Measurements from ENCODE around the gene MUC2. TPM values are rescaled to one million over a fixed set of nuclear protein-coding genes. Genes with fewer than 3 reads are reported as not detected.

MUC2 gene
- total RNA-seq, 1 donor from 2014 or later = not detected

GRCh38 chr11:1084561-1085439 is 10.1 kb downstream of the MUC2 start:
- no peaks in the 10 kb centered on the region for H3K4me1 Mint-ChIP-seq (ENCODE audit: unreplicated experiment)
- no peak overlapping the region for H3K27ac Mint-ChIP-seq (ENCODE audit: unreplicated experiment)
- no peaks in the 10 kb centered on the region for H3K36me3 Mint-ChIP-seq (ENCODE audit: low read depth, unreplicated experiment)
- no peaks in the 10 kb centered on the region for H3K9me3 Mint-ChIP-seq (ENCODE audit: unreplicated experiment)
- DNase-seq (ENCODE audit: low spot score) = no peak
- no peak for TF ChIP-seq CTCF (IDR thresholded peaks at IDR 0.05; ENCODE audit: unreplicated experiment)
- H3K4me3 Mint-ChIP-seq (ENCODE audit: unreplicated experiment) = no peak overlapping the region
- H3K27me3 Mint-ChIP-seq (ENCODE audit: unreplicated experiment) = peaks cover 2% of the 10 kb centered on the region

- Mint-ChIP-seq H3K9me3 (ENCODE audit: unreplicated experiment) (no peaks in the 10 kb centered on the region), H3K36me3 (ENCODE audit: low read depth, unreplicated experiment) (no peaks in the 10 kb centered on the region), H3K4me1 (ENCODE audit: unreplicated experiment) (no peaks in the 10 kb centered on the region), H3K27me3 (ENCODE audit: unreplicated experiment) (peaks cover 4% of the 10 kb centered on the region), H3K27ac (ENCODE audit: unreplicated experiment) (no peak overlapping the region), H3K4me3 (ENCODE audit: unreplicated experiment) (no peak overlapping the region)
- no peak for TF ChIP-seq CTCF (IDR thresholded peaks at IDR 0.05; ENCODE audit: unreplicated experiment)
- no peak for DNase-seq (ENCODE audit: low spot score)
Measured at GRCh38 chr11:1085440-1086170, 10.9 kb downstream of the MUC2 start.

GRCh38 chr11:1086171-1087102 is 11.8 kb downstream of the MUC2 start:
- Mint-ChIP-seq H3K4me1 (ENCODE audit: unreplicated experiment) (no peaks in the 10 kb centered on the region), H3K4me3 (ENCODE audit: unreplicated experiment) (no peak overlapping the region), H3K36me3 (ENCODE audit: low read depth, unreplicated experiment) (peaks cover 6% of the 10 kb centered on the region), H3K27ac (ENCODE audit: unreplicated experiment) (no peak overlapping the region), H3K27me3 (ENCODE audit: unreplicated experiment) (peaks cover 9% of the 10 kb centered on the region), H3K9me3 (ENCODE audit: unreplicated experiment) (no peaks in the 10 kb centered on the region)
- TF ChIP-seq CTCF (IDR thresholded peaks at IDR 0.05; ENCODE audit: unreplicated experiment) = no peak
- DNase-seq (ENCODE audit: low spot score) = no peak

GRCh38 chr11:1087279-1087960 is 12.7 kb downstream of the MUC2 start:
- Mint-ChIP-seq H3K9me3 (ENCODE audit: unreplicated experiment) (no peaks in the 10 kb centered on the region), H3K4me3 (ENCODE audit: unreplicated experiment) (no peak overlapping the region), H3K27ac (ENCODE audit: unreplicated experiment) (no peak overlapping the region), H3K36me3 (ENCODE audit: low read depth, unreplicated experiment) (peaks cover 6% of the 10 kb centered on the region), H3K4me1 (ENCODE audit: unreplicated experiment) (no peaks in the 10 kb centered on the region), H3K27me3 (ENCODE audit: unreplicated experiment) (peaks cover 10% of the 10 kb centered on the region)
- no peak for TF ChIP-seq CTCF (IDR thresholded peaks at IDR 0.05; ENCODE audit: unreplicated experiment)
- no peak for DNase-seq (ENCODE audit: low spot score)
